WTC11 (cell line): ENCODE data around the gene GRP. TPM values are rescaled to one million over a fixed set of nuclear protein-coding genes. Genes with fewer than 3 reads are reported as not detected.
A peak's percentile ranks its signal among the peaks of the same experiment; 100 is the strongest.

Experiments
- ATAC-seq: fragments of 200-7000 bp; cut with Tn5 transposase; 2 replicates; pipeline ENCODE4 v1.10.0; 2021; ENCODE audit warnings: mild to moderate bottlenecking, moderate library complexity
- CTCF ChIA-PET: fragments of 300-600 bp; sonication (Branson Sonifier 250); formaldehyde crosslinking; loops from one replicate; lab custom pipeline; 2021; ENCODE audit warnings: antibody characterized with exemption; lab: Charles Lee
- POLR2A ChIA-PET: fragments of 350-600 bp; sonication (Branson Sonifier 250); formaldehyde crosslinking; loops from one replicate; lab custom pipeline; 2021; ENCODE audit warnings: antibody characterized with exemption; lab: Charles Lee
- DNase-seq: peaks from one replicate; pipeline ENCODE4 v3.0.0; 2021; ENCODE audit warnings: low spot score
- H3K27ac Mint-ChIP-seq: 2 replicates; pipeline ENCODE4 v1.8.0; 2021; ENCODE audit warnings: mixed read lengths
- H3K27me3 Mint-ChIP-seq: 2 replicates; pipeline ENCODE4 v1.8.0; 2021; ENCODE audit warnings: low read depth, mild to moderate bottlenecking, moderate library complexity, mixed read lengths
- H3K36me3 Mint-ChIP-seq: 2 replicates; pipeline ENCODE4 v1.8.0; 2021; ENCODE audit warnings: mixed read lengths
- H3K4me1 Mint-ChIP-seq: 2 replicates; pipeline ENCODE4 v1.8.0; 2022; ENCODE audit warnings: mixed read lengths
- H3K4me3 Mint-ChIP-seq: 2 replicates; pipeline ENCODE4 v1.8.0; 2021; ENCODE audit warnings: mild to moderate bottlenecking, moderate library complexity, mixed read lengths
- H3K9me3 Mint-ChIP-seq: 2 replicates; pipeline ENCODE4 v1.8.0; 2021; ENCODE audit warnings: mixed read lengths
- AFF4 ChIP-seq: sonication (generic); formaldehyde crosslinking; IDR thresholded peaks from 2 replicates; pipeline ENCODE4 v1.8.1; 2023; ENCODE audit warnings: mild to moderate bottlenecking, missing genetic modification reagents, borderline replicate concordance
- AR ChIP-seq: fragments of 250-450 bp; sonication (Bioruptor Pico); IDR thresholded peaks from 2 replicates; pipeline ENCODE4 v1.9.0; 2021; ENCODE audit warnings: mild to moderate bottlenecking
- ARID4B ChIP-seq: sonication (generic); formaldehyde crosslinking; IDR thresholded peaks from 2 replicates; pipeline ENCODE4 v1.8.0; 2023; ENCODE audit warnings: missing genetic modification reagents, mild to moderate bottlenecking, borderline replicate concordance
- ATF6 ChIP-seq: sonication (generic); formaldehyde crosslinking; IDR thresholded peaks from 2 replicates; pipeline ENCODE4 v1.8.1; 2023; ENCODE audit warnings: mild to moderate bottlenecking, missing genetic modification reagents
- FOXK1 ChIP-seq: sonication (generic); formaldehyde crosslinking; IDR thresholded peaks from 2 replicates; pipeline ENCODE4 v1.8.0; 2022; ENCODE audit warnings: mild to moderate bottlenecking, moderate library complexity, missing genetic modification reagents
- FOXP1 ChIP-seq: sonication (generic); formaldehyde crosslinking; IDR thresholded peaks from 2 replicates; pipeline ENCODE4 v1.8.0; 2022; ENCODE audit warnings: missing genetic modification reagents, mild to moderate bottlenecking, moderate library complexity, borderline replicate concordance
- NFE2L1 ChIP-seq: sonication (generic); formaldehyde crosslinking; IDR thresholded peaks from 2 replicates; pipeline ENCODE4 v1.8.1; 2023; ENCODE audit warnings: missing genetic modification reagents
- NR2C2 ChIP-seq: sonication (generic); formaldehyde crosslinking; IDR thresholded peaks from 2 replicates; pipeline ENCODE4 v1.8.0; 2022; ENCODE audit warnings: mild to moderate bottlenecking, missing genetic modification reagents
- NR3C1 ChIP-seq: sonication (generic); formaldehyde crosslinking; conservative IDR thresholded peaks from 2 replicates; pipeline ENCODE4 v1.8.1; 2023; ENCODE audit warnings: low read depth, mild to moderate bottlenecking, missing genetic modification reagents
- OVOL2 ChIP-seq: fragments of 250-450 bp; sonication (Bioruptor Pico); IDR thresholded peaks from 2 replicates; pipeline ENCODE4 v1.9.0; 2021; ENCODE audit warnings: mild to moderate bottlenecking, borderline replicate concordance
- RORB ChIP-seq: fragments of 250-450 bp; sonication (Bioruptor Pico); IDR thresholded peaks from 2 replicates; pipeline ENCODE4 v1.9.0; 2021; ENCODE audit warnings: mild to moderate bottlenecking
- TEAD1 ChIP-seq: sonication (generic); formaldehyde crosslinking; IDR thresholded peaks from 2 replicates; pipeline ENCODE4 v1.8.0; 2022; ENCODE audit warnings: mild to moderate bottlenecking, missing genetic modification reagents
- ZNF121 ChIP-seq: sonication (generic); formaldehyde crosslinking; IDR thresholded peaks from 2 replicates; pipeline ENCODE4 v1.8.0; 2023; ENCODE audit warnings: missing genetic modification reagents
- ZNF512 ChIP-seq: sonication (generic); formaldehyde crosslinking; IDR thresholded peaks from 2 replicates; pipeline ENCODE4 v1.8.1; 2022; ENCODE audit warnings: missing genetic modification reagents, borderline replicate concordance
- total RNA-seq: library from RNA; stranded (reverse); gene quantifications from 3 replicates; pipeline ENCODE4 v1.2.3, GENCODE V29; 2021
- TF ChIP-seq, protein P1 (sequence below): sonication (generic); formaldehyde crosslinking; IDR thresholded peaks from 2 replicates; pipeline ENCODE4 v1.8.0; 2022; ENCODE audit warnings: mild to moderate bottlenecking, missing genetic modification reagents
- TF ChIP-seq, protein P2 (sequence below): sonication (generic); formaldehyde crosslinking; IDR thresholded peaks from 2 replicates; pipeline ENCODE4 v1.8.1; 2023; ENCODE audit warnings: mild to moderate bottlenecking, moderate library complexity, missing genetic modification reagents
- TF ChIP-seq, protein P3 (sequence below): sonication (generic); formaldehyde crosslinking; conservative IDR thresholded peaks from 2 replicates; pipeline ENCODE4 v1.8.1; 2022; ENCODE audit warnings: mild to moderate bottlenecking, missing genetic modification reagents

Gene GRP
- total RNA-seq, 1 experiment from 2014 or later: 0.22 TPM

DNA sequence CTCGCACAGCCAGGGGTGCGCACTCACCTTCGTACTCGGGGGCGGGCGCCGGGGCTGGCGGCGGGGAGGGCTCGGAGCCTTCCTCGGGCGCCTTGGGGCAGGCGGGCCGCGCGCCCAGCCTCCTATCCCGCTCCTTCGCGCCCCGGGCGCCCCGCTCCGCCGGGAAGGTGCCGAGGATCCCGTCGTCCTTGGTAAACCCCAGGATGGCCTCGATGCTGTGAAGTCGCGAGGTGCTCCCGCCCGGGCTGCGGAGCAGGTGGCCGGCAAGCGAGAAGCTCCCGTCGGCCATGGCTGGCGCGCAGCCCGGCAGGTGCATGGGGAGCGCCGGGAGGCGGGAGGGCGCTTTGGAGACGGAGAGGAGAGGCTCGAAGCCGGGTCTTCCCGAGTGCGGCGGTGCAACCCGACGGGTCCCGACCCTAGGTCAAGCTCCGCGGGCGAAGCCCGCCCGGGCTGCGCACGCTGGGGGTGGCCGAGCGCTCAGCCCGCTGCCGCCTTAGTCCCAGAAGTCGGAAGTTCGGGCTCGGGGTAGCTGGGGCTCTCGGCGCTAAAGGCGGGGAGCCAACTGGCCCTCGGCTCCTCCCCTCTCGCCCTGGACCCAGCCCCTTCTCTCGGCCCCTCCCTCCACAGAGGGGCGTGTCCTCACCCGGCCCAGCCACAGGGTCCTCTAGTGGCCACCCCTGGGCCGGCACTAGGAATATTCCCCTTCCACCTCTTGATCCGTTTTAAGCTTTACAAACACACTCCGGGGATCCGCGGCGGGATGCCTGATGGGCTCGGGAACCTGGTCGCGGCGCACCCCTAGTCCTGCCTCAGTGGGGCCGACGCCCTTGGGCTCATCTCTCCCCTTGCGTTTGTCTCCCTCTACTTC is 53.2 kb downstream of the GRP start, which contains the start of gene RAX:
Gene RAX, minus strand, starts transcription at position 564 of the 868 bp plus-strand sequence. Its CDS starts 248 bp downstream, at position 316.
- H3K27me3 Mint-ChIP-seq: peaks cover 97% of the 10 kb centered on the region
- ATAC-seq: peak; percentile 75
- CTCF ChIA-PET: interaction anchor here (0.7 to 3.9 kb wide), 17 partner anchors 9 to 632 kb away, joined by 3 to 28 read pairs (median 5); partner anchors contain the start of genes CCBE1, CPLX4 and GRP
- TF ChIP-seq OVOL2 (CRISPR knock-in tag) (no peak), ATF6 (peak; percentile 80; the same call in 1 of the 2 replicates), AR (CRISPR knock-in tag) (no peak), FOXP1 (CRISPR knock-in tag) (peak; percentile 99), ZNF121 (CRISPR knock-in tag) (no peak), NR3C1 (CRISPR knock-in tag) (no peak), ZNF512 (CRISPR knock-in tag) (peak; percentile 51; the same call in 1 of the 2 replicates), NR2C2 (CRISPR knock-in tag) (peak; percentile 88), NFE2L1 (CRISPR knock-in tag) (peak; percentile 90; the same call in 1 of the 2 replicates), FOXK1 (CRISPR knock-in tag) (peak; percentile 89), ARID4B (peak; percentile 94), RORB (CRISPR knock-in tag) (no peak), TEAD1 (CRISPR knock-in tag) (peak; percentile 83), AFF4 (CRISPR knock-in tag) (peak; percentile 61; the same call in 1 of the 2 replicates)
- TF ChIP-seq, protein P1, sequence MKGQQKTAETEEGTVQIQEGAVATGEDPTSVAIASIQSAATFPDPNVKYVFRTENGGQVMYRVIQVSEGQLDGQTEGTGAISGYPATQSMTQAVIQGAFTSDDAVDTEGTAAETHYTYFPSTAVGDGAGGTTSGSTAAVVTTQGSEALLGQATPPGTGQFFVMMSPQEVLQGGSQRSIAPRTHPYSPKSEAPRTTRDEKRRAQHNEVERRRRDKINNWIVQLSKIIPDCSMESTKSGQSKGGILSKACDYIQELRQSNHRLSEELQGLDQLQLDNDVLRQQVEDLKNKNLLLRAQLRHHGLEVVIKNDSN: peak; percentile 80
- TF ChIP-seq, protein P2, sequence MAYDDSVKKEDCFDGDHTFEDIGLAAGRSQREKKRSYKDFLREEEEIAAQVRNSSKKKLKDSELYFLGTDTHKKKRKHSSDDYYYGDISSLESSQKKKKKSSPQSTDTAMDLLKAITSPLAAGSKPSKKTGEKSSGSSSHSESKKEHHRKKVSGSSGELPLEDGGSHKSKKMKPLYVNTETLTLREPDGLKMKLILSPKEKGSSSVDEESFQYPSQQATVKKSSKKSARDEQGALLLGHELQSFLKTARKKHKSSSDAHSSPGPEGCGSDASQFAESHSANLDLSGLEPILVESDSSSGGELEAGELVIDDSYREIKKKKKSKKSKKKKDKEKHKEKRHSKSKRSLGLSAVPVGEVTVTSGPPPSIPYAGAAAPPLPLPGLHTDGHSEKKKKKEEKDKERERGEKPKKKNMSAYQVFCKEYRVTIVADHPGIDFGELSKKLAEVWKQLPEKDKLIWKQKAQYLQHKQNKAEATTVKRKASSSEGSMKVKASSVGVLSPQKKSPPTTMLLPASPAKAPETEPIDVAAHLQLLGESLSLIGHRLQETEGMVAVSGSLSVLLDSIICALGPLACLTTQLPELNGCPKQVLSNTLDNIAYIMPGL (CRISPR knock-in tag): peak; percentile 91
- TF ChIP-seq, protein P3, sequence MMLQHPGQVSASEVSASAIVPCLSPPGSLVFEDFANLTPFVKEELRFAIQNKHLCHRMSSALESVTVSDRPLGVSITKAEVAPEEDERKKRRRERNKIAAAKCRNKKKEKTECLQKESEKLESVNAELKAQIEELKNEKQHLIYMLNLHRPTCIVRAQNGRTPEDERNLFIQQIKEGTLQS (CRISPR knock-in tag): peak; percentile 93

More for the DNA sequence above, 53.2 kb downstream of the GRP start, which contains the start of gene RAX:
- Mint-ChIP-seq H3K4me1 (peaks cover 53% of the 10 kb centered on the region), H3K9me3 (no peaks in the 10 kb centered on the region), H3K36me3 (no peaks in the 10 kb centered on the region), H3K4me3 (peak within 1 kb of the TSS; percentile 84), H3K27ac (no peak within 1 kb of the TSS)
- POLR2A ChIA-PET: interaction anchor here (0.6 to 1.5 kb wide), 3 partner anchors 9 to 237 kb away, joined by 3 to 12 read pairs (median 4); no protein-coding TSS in a partner anchor
- peak; percentile 94 for DNase-seq
